H9 (cell line): Measurements from ENCODE around the gene TREM2. TPM values are rescaled to one million over a fixed set of nuclear protein-coding genes. Genes with fewer than 3 reads are reported as not detected.

Source experiments
- DNase-seq: peaks from one replicate; pipeline ENCODE4 v3.0.0-alpha.2; 2017
- H2AFZ ChIP-seq: one replicate; pipeline ENCODE4 v1.6.1; 2013; ENCODE audit warnings: mild to moderate bottlenecking, low read length, control low read depth, moderate library complexity
- H2AK5ac ChIP-seq: 2 replicates; pipeline ENCODE4 v1.6.1; 2013; ENCODE audit warnings: low read length, control low read depth, mixed read lengths; ENCODE audit not compliant: insufficient read length
- H2BK120ac ChIP-seq: one replicate; pipeline ENCODE4 v1.6.1; 2013; ENCODE audit warnings: low read depth, mild to moderate bottlenecking, low read length, control low read depth, inconsistent platforms; ENCODE audit not compliant: poor library complexity, severe bottlenecking
- H2BK12ac ChIP-seq: 2 replicates; pipeline ENCODE4 v1.6.1; 2013; ENCODE audit warnings: low read length, control low read depth, mixed read lengths, low read depth; ENCODE audit not compliant: insufficient read length
- H2BK15ac ChIP-seq: 2 replicates; pipeline ENCODE4 v1.6.1; 2013; ENCODE audit warnings: low read depth, low read length, control low read depth
- H2BK20ac ChIP-seq: one replicate; pipeline ENCODE4 v1.6.1; 2013; ENCODE audit warnings: low read depth, mild to moderate bottlenecking, low read length, control low read depth, inconsistent platforms; ENCODE audit not compliant: poor library complexity, severe bottlenecking
- H2BK5ac ChIP-seq: 2 replicates; pipeline ENCODE4 v1.6.1; 2013; ENCODE audit warnings: low read length, control low read depth, mixed read lengths; ENCODE audit not compliant: insufficient read length
- H3K14ac ChIP-seq: 2 replicates; pipeline ENCODE4 v1.6.1; 2013; ENCODE audit warnings: low read length, control low read depth; ENCODE audit not compliant: insufficient read depth
- H3K18ac ChIP-seq: 2 replicates; pipeline ENCODE4 v1.6.1; 2013; ENCODE audit warnings: low read depth, mild to moderate bottlenecking, mixed read lengths, low read length, control low read depth; ENCODE audit not compliant: insufficient read length
- H3K23ac ChIP-seq: 2 replicates; pipeline ENCODE4 v1.6.1; 2013; ENCODE audit warnings: low read length, control low read depth, mixed read lengths, low read depth; ENCODE audit not compliant: insufficient read length
- H3K23me2 ChIP-seq: 2 replicates; pipeline ENCODE4 v1.6.1; 2013; ENCODE audit warnings: low read depth, mild to moderate bottlenecking, mixed read lengths, low read length, control low read depth; ENCODE audit not compliant: insufficient read length, poor library complexity, severe bottlenecking
- H3K27ac ChIP-seq: 2 replicates; pipeline ENCODE4 v1.5.1; 2013; ENCODE audit warnings: low read length, control low read depth, mixed read lengths, low read depth; ENCODE audit not compliant: insufficient read length
- H3K27me3 ChIP-seq: 2 replicates; pipeline ENCODE4 v1.6.1; 2013; ENCODE audit warnings: low read length, control low read depth, inconsistent platforms; ENCODE audit not compliant: insufficient read depth
- H3K4ac ChIP-seq: 2 replicates; pipeline ENCODE4 v1.6.1; 2013; ENCODE audit warnings: low read depth, mild to moderate bottlenecking, control low read depth, inconsistent platforms, low read length, moderate library complexity
- H3K4me1 ChIP-seq: 2 replicates; pipeline ENCODE4 v1.6.1; 2013; ENCODE audit warnings: low read length, control low read depth, inconsistent platforms; ENCODE audit not compliant: insufficient read depth
- H3K4me2 ChIP-seq: 2 replicates; pipeline ENCODE4 v1.6.1; 2013; ENCODE audit warnings: low read length, control low read depth, mixed read lengths; ENCODE audit not compliant: insufficient read length, insufficient read depth
- H3K56ac ChIP-seq: 2 replicates; pipeline ENCODE4 v1.6.1; 2013; ENCODE audit warnings: low read depth, mild to moderate bottlenecking, mixed read lengths, low read length, control low read depth; ENCODE audit not compliant: insufficient read length
- H3K79me1 ChIP-seq: 2 replicates; pipeline ENCODE4 v1.6.1; 2013; ENCODE audit warnings: low read depth, mild to moderate bottlenecking, moderate library complexity, low read length, control low read depth, inconsistent platforms; ENCODE audit not compliant: insufficient read depth, poor library complexity, severe bottlenecking
- H3K79me2 ChIP-seq: 2 replicates; pipeline ENCODE4 v1.6.1; 2013; ENCODE audit warnings: low read length, control low read depth, inconsistent platforms; ENCODE audit not compliant: insufficient read depth
- H3K9ac ChIP-seq: 2 replicates; pipeline ENCODE4 v1.6.1; 2013; ENCODE audit warnings: low read length, control low read depth, mixed read lengths; ENCODE audit not compliant: insufficient read length; ENCODE audit errors: extremely low read depth
- H3K9me3 ChIP-seq: one replicate; pipeline ENCODE4 v1.6.1; 2013; ENCODE audit warnings: low read depth, low read length, inconsistent platforms; ENCODE audit not compliant: control insufficient read depth
- H3T11ph ChIP-seq: one replicate; pipeline ENCODE4 v1.6.1; 2013; ENCODE audit warnings: mild to moderate bottlenecking, low read length, control low read depth, inconsistent platforms
- H4K20me1 ChIP-seq: one replicate; pipeline ENCODE4 v1.6.1; 2013; ENCODE audit not compliant: control insufficient read depth, insufficient read length, insufficient read depth
- H4K5ac ChIP-seq: 2 replicates; pipeline ENCODE4 v1.6.1; 2013; ENCODE audit warnings: low read depth, mild to moderate bottlenecking, mixed read lengths, low read length, control low read depth; ENCODE audit not compliant: insufficient read length
- H4K8ac ChIP-seq: replicated peaks from 2 replicates; pipeline ENCODE4 v1.6.1; 2013; ENCODE audit warnings: low read length, control low read depth, mixed read lengths, low read depth; ENCODE audit not compliant: insufficient read length
- H4K91ac ChIP-seq: 2 replicates; pipeline ENCODE4 v1.6.1; 2013; ENCODE audit warnings: low read depth, mild to moderate bottlenecking, moderate library complexity, mixed read lengths, low read length, control low read depth; ENCODE audit not compliant: insufficient read length
- H3K27ac Mint-ChIP-seq, 3 experiments: 2 replicates in 2 of 3; 3 replicates in 1 of 3; pipeline ENCODE4 v1.8.0; 2020 to 2021; ENCODE audit warnings: mixed read lengths in 3 of 3, mild to moderate bottlenecking in 1 of 3, moderate library complexity in 1 of 3
- H3K27me3 Mint-ChIP-seq: 2 replicates; pipeline ENCODE4 v1.8.0; 2021; ENCODE audit warnings: low read depth, mild to moderate bottlenecking, moderate library complexity, mixed read lengths
- H3K36me3 Mint-ChIP-seq, 3 experiments: 2 replicates in 2 of 3; 3 replicates in 1 of 3; pipeline ENCODE4 v1.8.0; 2020 to 2021; ENCODE audit warnings: low read depth in 3 of 3, mixed read lengths in 3 of 3; ENCODE audit not compliant: insufficient read depth in 1 of 3
- H3K4me1 Mint-ChIP-seq, 2 experiments: 2 replicates each; pipeline ENCODE4 v1.8.0; 2020; ENCODE audit warnings: mixed read lengths in 2 of 2
- H3K4me3 Mint-ChIP-seq, 2 experiments: 2 replicates in 1 of 2; 3 replicates in 1 of 2; pipeline ENCODE4 v1.8.0; 2020 to 2021; ENCODE audit warnings: mild to moderate bottlenecking in 2 of 2, mixed read lengths in 2 of 2, moderate library complexity in 1 of 2
- H3K9me3 Mint-ChIP-seq, 2 experiments: 2 replicates in 1 of 2; 3 replicates in 1 of 2; pipeline ENCODE4 v1.8.0; 2020; ENCODE audit warnings: mild to moderate bottlenecking in 2 of 2, mixed read lengths in 2 of 2, moderate library complexity in 1 of 2
- CTCF ChIP-seq: fragments of 200-600 bp; sonication (generic); conservative IDR thresholded peaks from 3 replicates; pipeline ENCODE4 v1.8.0; 2021; ENCODE audit warnings: antibody characterized with exemption, mild to moderate bottlenecking
- WGBS: extraction: QIAGEN DNeasy Blood & Tissue Kit; methylation state at CpG from one replicate; pipeline ENCODE4 v1.1.7; 2013; ENCODE audit warnings: missing lambda C conversion rate, low lambda C conversion rate, mixed read lengths; ENCODE audit not compliant: insufficient read length; ENCODE audit errors: extremely low coverage; 5-methylcytosine and 5-hydroxymethylcytosine counted together
- total RNA-seq: library from RNA; stranded (reverse); gene quantifications from 2 replicates; pipeline ENCODE4 v1.2.1, GENCODE V29; 2021

Gene TREM2
- total RNA-seq, 1 experiment from 2014 or later = 0.31 TPM

- Histone ChIP-seq H3K9ac (no peak overlapping the region), H4K20me1 (no peaks in the 10 kb centered on the region)
Observed at GRCh38 chr6:41179163-41179562, 16.2 kb upstream of the TREM2 start.

More at GRCh38 chr6:41179163-41179562, 16.2 kb upstream of the TREM2 start:
- no peak overlapping the region for H2AK5ac ChIP-seq
- no peak overlapping the region for H3K4ac ChIP-seq
- TF ChIP-seq CTCF = no peak
- no peak overlapping the region for H3K18ac ChIP-seq
- H2BK120ac ChIP-seq = no peak overlapping the region
- H3K4me1 ChIP-seq = no peaks in the 10 kb centered on the region
- no peaks in the 10 kb centered on the region for H3K23me2 ChIP-seq
- H4K5ac ChIP-seq = no peak overlapping the region
- H3T11ph ChIP-seq = no peak overlapping the region
- no peak overlapping the region for H2BK15ac ChIP-seq
- Mint-ChIP-seq H3K27me3 (peaks cover 8% of the 10 kb centered on the region), H3K27ac (no peak overlapping the region), H3K4me1 (peaks cover 9 to 14% of the 10 kb centered on the region in 2 experiments), H3K4me3 (no peak overlapping the region), H3K36me3 (no peaks in the 10 kb centered on the region; a peak in 1 of 7 replicates), H3K9me3 (no peaks in the 10 kb centered on the region)
- no peak overlapping the region for H2BK5ac ChIP-seq
- H2AFZ ChIP-seq = no peak overlapping the region
- no peak overlapping the region for H3K4me2 ChIP-seq
- H4K8ac ChIP-seq = no peak overlapping the region
- no peaks in the 10 kb centered on the region for H3K79me1 ChIP-seq
- no peak overlapping the region for H3K56ac ChIP-seq
- no peak overlapping the region for H3K23ac ChIP-seq
- H3K14ac ChIP-seq = no peak overlapping the region
- no peaks in the 10 kb centered on the region for H3K27me3 ChIP-seq
- no CpG with 5 or more reads among the region's 4 CpGs for whole genome bisulfite sequencing
- no peak overlapping the region for H2BK20ac ChIP-seq
- H3K27ac ChIP-seq = no peak overlapping the region
- H3K79me2 ChIP-seq = no peaks in the 10 kb centered on the region
- no peak for DNase-seq
- H2BK12ac ChIP-seq = no peak overlapping the region
- no peak overlapping the region for H4K91ac ChIP-seq
- H3K9me3 ChIP-seq = no peaks in the 10 kb centered on the region
